H1 (cell line): ENCODE data around the gene CALD1. TPM values are rescaled to one million over a fixed set of nuclear protein-coding genes. Genes with fewer than 3 reads are reported as not detected.

Experiments
- CTCF ChIA-PET: fragments of 300-600 bp; sonication (Branson Sonifier 250); formaldehyde crosslinking; loops from one replicate; lab custom pipeline; 2021; ENCODE audit not compliant: partially characterized antibody; lab: Charles Lee
- POLR2A ChIA-PET: fragments of 300-600 bp; sonication (Branson Sonifier 250); formaldehyde crosslinking; loops from one replicate; lab custom pipeline; 2021; ENCODE audit warnings: inconsistent platforms; ENCODE audit not compliant: partially characterized antibody; lab: Charles Lee
- DNase-seq, 2 experiments: peaks; one replicate each; pipeline versions ENCODE4 v3.0.0 to v3.0.0-alpha.2; 2010 to 2022; ENCODE audit warnings: low spot score in 2 of 2, low read depth in 1 of 2, mixed read lengths in 1 of 2
- FAIRE-seq: peaks from 2 replicates; lab custom pipeline; 2011; peaks lifted over from hg19 to GRCh38; lab: Jason Lieb, UNC
- H2AFZ ChIP-seq: 2 replicates; pipeline ENCODE4 v1.8.1; 2012; ENCODE audit warnings: low read length, inconsistent platforms
- H2AK5ac ChIP-seq: 2 replicates; pipeline ENCODE4 v1.6.1; 2013; ENCODE audit warnings: low read depth, low read length
- H2BK120ac ChIP-seq: replicated peaks from 2 replicates; pipeline ENCODE3; 2013; ENCODE audit warnings: low read depth, low read length, inconsistent platforms
- H2BK12ac ChIP-seq: 2 replicates; pipeline ENCODE4 v1.6.1; 2013; ENCODE audit warnings: low read depth, low read length
- H2BK15ac ChIP-seq: 2 replicates; pipeline ENCODE4 v1.6.1; 2013; ENCODE audit warnings: low read length
- H2BK20ac ChIP-seq: 2 replicates; pipeline ENCODE4 v1.6.1; 2013; ENCODE audit warnings: low read length
- H2BK5ac ChIP-seq: 2 replicates; pipeline ENCODE4 v1.6.1; 2013; ENCODE audit warnings: low read depth, low read length
- H3K14ac ChIP-seq: 2 replicates; pipeline ENCODE4 v1.6.1; 2013; ENCODE audit warnings: inconsistent platforms; ENCODE audit not compliant: insufficient read length
- H3K18ac ChIP-seq: 2 replicates; pipeline ENCODE4 v1.6.1; 2013; ENCODE audit warnings: low read length; ENCODE audit errors: extremely low read depth
- H3K23ac ChIP-seq: 2 replicates; pipeline ENCODE4 v1.6.1; 2013; ENCODE audit warnings: inconsistent platforms; ENCODE audit not compliant: insufficient read length
- H3K23me2 ChIP-seq: 2 replicates; pipeline ENCODE4 v1.6.1; 2013; ENCODE audit warnings: low read depth, low read length
- H3K27ac ChIP-seq: 2 replicates; pipeline ENCODE4 v1.6.1; 2011; ENCODE audit warnings: low read depth, low read length, inconsistent platforms
- H3K27me3 ChIP-seq, 4 experiments: replicated peaks in 1 of 4; 1 replicate in 1 of 4; 2 replicates in 3 of 4; pipeline versions ENCODE4 v1.6.1 to v1.8.1; 2011 to 2013; ENCODE audit warnings: low read length in 3 of 4, mild to moderate bottlenecking in 3 of 4, inconsistent platforms in 2 of 4, mixed read lengths in 2 of 4, moderate library complexity in 1 of 4; ENCODE audit not compliant: control insufficient read depth in 3 of 4, insufficient read depth in 3 of 4; ENCODE audit errors: extremely low read depth in 1 of 4
- H3K36me3 ChIP-seq, 4 experiments: 2 replicates each; pipeline versions ENCODE4 v1.6.1 to v1.8.1; 2011 to 2013; ENCODE audit warnings: mild to moderate bottlenecking in 4 of 4, low read length in 3 of 4, moderate library complexity in 2 of 4, control low read depth in 1 of 4, inconsistent platforms in 1 of 4; ENCODE audit not compliant: insufficient read depth in 4 of 4, control insufficient read depth in 2 of 4
- H3K4ac ChIP-seq: replicated peaks from 2 replicates; pipeline ENCODE3; 2013; ENCODE audit warnings: low read length, low read depth, mixed read lengths, inconsistent platforms; ENCODE audit not compliant: insufficient read length
- H3K4me1 ChIP-seq, 4 experiments: replicated peaks in 1 of 4; 1 replicate in 1 of 4; 2 replicates in 3 of 4; pipeline versions ENCODE4 v1.6.1 to v1.8.1; 2011 to 2013; ENCODE audit warnings: low read length in 3 of 4, inconsistent platforms in 2 of 4, mixed read lengths in 1 of 4; ENCODE audit not compliant: insufficient read depth in 4 of 4, control insufficient read depth in 3 of 4
- H3K4me2 ChIP-seq, 2 experiments: 2 replicates each; pipeline versions ENCODE4 v1.6.1 to v1.8.1; 2011 to 2013; ENCODE audit warnings: low read depth in 2 of 2, low read length in 2 of 2, control low read depth in 1 of 2, inconsistent platforms in 1 of 2, mild to moderate bottlenecking in 1 of 2; ENCODE audit not compliant: insufficient read depth in 1 of 2
- H3K4me3 ChIP-seq, 4 experiments: fragments of 200-600, 300-600 bp in 1 of 4; sonication (generic), shearing (Covaris generic), sonication (Bioruptor Twin) in 1 of 4; 2 replicates each; pipeline versions ENCODE4 v1.5.1 to v1.8.1; 2011 to 2016; ENCODE audit warnings: low read length in 4 of 4, low read depth in 3 of 4, control low read depth in 2 of 4, inconsistent platforms in 2 of 4, mild to moderate bottlenecking in 2 of 4, mixed read lengths in 1 of 4, moderate library complexity in 1 of 4; ENCODE audit not compliant: insufficient read depth in 2 of 4; ENCODE audit errors: extremely low read depth in 1 of 4
- H3K56ac ChIP-seq: replicated peaks from 2 replicates; pipeline ENCODE3; 2013; ENCODE audit warnings: low read depth, mild to moderate bottlenecking, mixed read lengths, low read length, inconsistent platforms; ENCODE audit not compliant: insufficient read length
- H3K79me1 ChIP-seq: 2 replicates; pipeline ENCODE4 v1.6.1; 2013; ENCODE audit warnings: low read depth, low read length, control low read depth
- H3K79me2 ChIP-seq, 2 experiments: 2 replicates each; pipeline versions ENCODE4 v1.6.1 to v1.8.1; 2012 to 2013; ENCODE audit warnings: low read length in 2 of 2, mild to moderate bottlenecking in 2 of 2, inconsistent platforms in 1 of 2; ENCODE audit not compliant: insufficient read depth in 2 of 2, control insufficient read depth in 1 of 2
- H3K9ac ChIP-seq, 4 experiments: replicated peaks in 1 of 4; 1 replicate in 1 of 4; 2 replicates in 3 of 4; pipeline versions ENCODE4 v1.6.1 to v1.8.1; 2011 to 2013; ENCODE audit warnings: low read depth in 3 of 4, low read length in 3 of 4, control low read depth in 2 of 4, mild to moderate bottlenecking in 2 of 4, moderate library complexity in 2 of 4, inconsistent platforms in 1 of 4; ENCODE audit errors: extremely low read depth in 1 of 4
- H3K9me3 ChIP-seq, 2 experiments: 2 replicates each; pipeline versions ENCODE4 v1.6.1 to v1.8.1; 2012 to 2013; ENCODE audit warnings: mild to moderate bottlenecking in 2 of 2, moderate library complexity in 2 of 2, control low read depth in 1 of 2, inconsistent platforms in 1 of 2, low read depth in 1 of 2, low read length in 1 of 2, mixed read lengths in 1 of 2; ENCODE audit not compliant: insufficient read depth in 2 of 2
- H4K20me1 ChIP-seq, 2 experiments: replicated peaks in 1 of 2; 2 replicates each; pipeline versions ENCODE3 to v1.8.1; 2011 to 2013; ENCODE audit warnings: inconsistent platforms in 2 of 2, low read length in 2 of 2, mild to moderate bottlenecking in 1 of 2; ENCODE audit not compliant: insufficient read depth in 2 of 2, control insufficient read depth in 1 of 2
- H4K5ac ChIP-seq: 2 replicates; pipeline ENCODE4 v1.6.1; 2013; ENCODE audit warnings: low read length, low read depth, mixed read lengths, inconsistent platforms; ENCODE audit not compliant: insufficient read length
- H4K8ac ChIP-seq: 2 replicates; pipeline ENCODE4 v1.8.0; 2013; ENCODE audit warnings: mild to moderate bottlenecking, moderate library complexity, low read length, inconsistent platforms; ENCODE audit not compliant: insufficient read depth; ENCODE audit errors: extremely low read depth
- H4K91ac ChIP-seq: replicated peaks from 2 replicates; pipeline ENCODE3; 2013; ENCODE audit warnings: low read length, mixed read lengths, inconsistent platforms; ENCODE audit not compliant: insufficient read length
- CTCF ChIP-seq, 3 experiments: IDR thresholded peaks; 1 replicate in 2 of 3; 2 replicates in 1 of 3; pipeline versions ENCODE4 v1.5.1 to v1.6.1; 2011; ENCODE audit warnings: low read length in 3 of 3, mild to moderate bottlenecking in 3 of 3, inconsistent platforms in 2 of 3, low read depth in 1 of 3, moderate library complexity in 1 of 3; ENCODE audit not compliant: insufficient read depth in 1 of 3; ENCODE audit errors: control extremely low read depth in 1 of 3
- KDM1A ChIP-seq: fragments of 200-600, 300-600 bp; sonication (generic); IDR thresholded peaks from 2 replicates; pipeline ENCODE4 v1.7.1; 2016; ENCODE audit warnings: mild to moderate bottlenecking, low read length, borderline replicate concordance
- KDM4A ChIP-seq: IDR thresholded peaks from one replicate; pipeline ENCODE4 v1.7.1; 2012; ENCODE audit warnings: low read depth, mild to moderate bottlenecking, moderate library complexity, low read length, inconsistent platforms; ENCODE audit not compliant: severe bottlenecking
- RBBP5 ChIP-seq: IDR thresholded peaks from 2 replicates; pipeline ENCODE4 v1.7.1; 2012; ENCODE audit warnings: low read depth, mild to moderate bottlenecking, inconsistent platforms, low read length, moderate library complexity, borderline replicate concordance
- SUZ12 ChIP-seq: fragments of 200-600 bp; sonication (generic); IDR thresholded peaks from 2 replicates; pipeline ENCODE4 v1.6.1; 2012; ENCODE audit warnings: mild to moderate bottlenecking, inconsistent platforms, low read length, moderate library complexity, mixed read lengths
- polyA plus RNA-seq, 7 experiments: library from polyadenylated mRNA; depleted of rRNA in 3 of 7; stranded (reverse) in 5 of 7; unstranded in 2 of 7; fragments of >200 nt in 5 of 7; fragments of 200-250 nt in 2 of 7; gene quantifications; 1 replicate in 5 of 7; 2 replicates in 1 of 7; 4 replicates in 1 of 7; pipeline versions ENCODE4 v1.2.1 to v1.2.3, GENCODE V29; 2011 to 2013; ENCODE audit warnings: missing spikeins in 2 of 7, mixed read lengths in 2 of 7
- total RNA-seq: library from RNA; stranded (reverse); fragmentation: NEBNext Ultra II Directional; extraction: Animal tissue kit (Norgen Biotek cat#: 25700); gene quantifications from 2 replicates; pipeline ENCODE4 v1.2.1, GENCODE V29; 2021

Gene CALD1
- total and polyA plus RNA-seq, 2 of the 8 experiments (the other 6 are each of a cell fraction or from before 2014, with no cell fraction given) = 34.3 to 177 TPM

GRCh38 chr7:134919240-134919641 lies 139.8 kb downstream of the CALD1 start:
- Histone ChIP-seq H3K9me3 (no peaks in the 10 kb centered on the region), H2BK15ac (no peak overlapping the region), H3K4me3 (no peak overlapping the region), H3K27me3 (no peaks in the 10 kb centered on the region), H3K4me2 (no peak overlapping the region), H3K14ac (no peak overlapping the region), H2AFZ (no peak overlapping the region), H4K91ac (no peak overlapping the region), H3K23me2 (no peaks in the 10 kb centered on the region), H3K4ac (no peak overlapping the region), H3K79me1 (no peaks in the 10 kb centered on the region), H2BK120ac (no peak overlapping the region), H3K9ac (no peak overlapping the region), H4K8ac (no peak overlapping the region), H3K56ac (no peak overlapping the region), H2BK12ac (no peak overlapping the region), H3K79me2 (no peaks in the 10 kb centered on the region; a peak in 2 of 4 replicates), H2AK5ac (no peak overlapping the region), H2BK5ac (no peak overlapping the region), H2BK20ac (no peak overlapping the region), H3K36me3 (no peaks in the 10 kb centered on the region; a peak in 1 of 8 replicates), H4K20me1 (no peaks in the 10 kb centered on the region), H3K4me1 (no peaks in the 10 kb centered on the region), H3K18ac (no peak overlapping the region), H4K5ac (no peak overlapping the region), H3K23ac (no peak overlapping the region), H3K27ac (no peak overlapping the region)
- no peak for DNase-seq
- POLR2A ChIA-PET = no interaction called here
- CTCF ChIA-PET = interaction anchor here (1.0 kb wide), 1 partner anchor 195 kb away, joined by 4 read pairs; no protein-coding TSS in a partner anchor
- no peak for FAIRE-seq
- TF ChIP-seq CTCF (IDR thresholded peaks at IDR 0.05; ENCODE audit: control extremely low read depth in 1 of 3, insufficient read depth in 1 of 3, low read depth in 1 of 3, low read length in 3 of 3) (no peak), SUZ12 (no peak), KDM1A (no peak), RBBP5 (no peak), KDM4A (no peak)
